Heart left ventricle (tissue), 13 donors: ENCODE measurements around the gene TRAPPC3L.

Experiments
- POLR2A ChIP-seq, 2 donors: fragments of 450-650 bp; IDR thresholded peaks; one replicate each; pipeline ENCODE4 v1.6.1; 2017; ENCODE audit warnings: antibody characterized with exemption in 2 of 2, mild to moderate bottlenecking in 2 of 2, moderate library complexity in 2 of 2
- TF ChIP-seq, protein P1 (sequence below), 12 donors: fragments of 200-600 bp; sonication (generic) in 4 of 12; IDR thresholded peaks; one replicate each; pipeline versions ENCODE4 v1.5.0 to v1.8.0; 2018 to 2022; ENCODE audit warnings: antibody characterized with exemption in 12 of 12, mild to moderate bottlenecking in 5 of 12
- donor health status: ischemic (EF 13 %, LVEDD 7.1; RV severe dilation, severe dysfunction).
- donor health status: DM: no; HTN: yes; CAD: no.
- donor health status: DM: no; HTN: no; CAD: no.
- donor health status: ischemic (EF 25% LVEDD 6.9; RV normal size, moderate dysfunction).
- donor health status: ischemic (EF 25% LVEDD 5.7; RV mildly dilated, moderate dysfunction).
- donor health status: ischemic (EF 35%, LVEDD 5.7; RV mildly dilated, moderate dysfunction).
- donor health status: nonischemic (EF 11% LVEDD 7.7; RV severe dilation, severe dysfunction).
- donor health status: DM: yes; HTN: yes; CAD: no.
- donor health status: PGD.
- donor health status: ischemic (EF 29% LVEDD 5.4; RV normal size, mild dysfunction).
- donor health status: nonischemic (EF 23%, LVEDD 6.1; RV moderate dilation, normal function).

DNA sequence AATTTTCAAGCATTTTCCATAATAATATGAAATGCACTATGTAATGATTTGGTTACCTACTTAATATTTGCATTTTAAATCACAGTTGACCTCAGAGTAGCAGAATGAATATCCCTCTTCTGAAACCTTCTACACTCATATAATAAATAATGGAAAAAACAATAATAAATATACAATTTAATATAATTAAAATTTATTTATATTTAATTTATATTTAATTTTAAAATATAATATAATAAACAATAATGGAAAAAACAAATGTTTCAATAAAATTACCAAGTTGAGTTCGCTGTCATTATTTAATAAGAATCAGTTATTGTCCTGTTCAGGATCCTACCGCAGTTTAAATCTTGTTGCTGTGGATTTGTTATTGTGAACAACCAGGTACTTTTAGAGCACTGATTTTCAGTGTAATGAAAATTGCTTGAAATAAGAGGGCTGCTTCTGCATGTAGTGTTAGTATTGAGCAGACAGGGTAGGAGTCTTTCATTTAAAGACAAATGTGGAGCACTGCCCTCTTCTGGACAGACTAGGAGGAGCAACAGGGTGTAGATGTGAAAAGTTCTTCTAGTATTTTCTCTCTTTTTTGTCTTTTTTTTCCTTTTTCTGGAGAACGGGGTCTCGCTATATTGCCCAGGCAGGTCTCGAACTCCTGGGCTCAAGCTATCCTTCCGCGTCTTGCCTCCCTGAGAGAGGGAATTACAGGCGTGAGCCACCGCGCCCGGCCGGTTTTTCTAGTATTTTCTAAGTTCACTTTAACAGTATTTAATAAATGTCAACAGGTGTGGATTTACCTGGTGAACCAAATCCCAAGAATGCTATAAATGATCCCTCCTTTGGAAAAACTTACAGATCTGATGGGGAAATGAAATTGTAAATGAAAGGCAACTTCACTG is 13.6 kb downstream of the TRAPPC3L start:
- TF ChIP-seq, protein P1, sequence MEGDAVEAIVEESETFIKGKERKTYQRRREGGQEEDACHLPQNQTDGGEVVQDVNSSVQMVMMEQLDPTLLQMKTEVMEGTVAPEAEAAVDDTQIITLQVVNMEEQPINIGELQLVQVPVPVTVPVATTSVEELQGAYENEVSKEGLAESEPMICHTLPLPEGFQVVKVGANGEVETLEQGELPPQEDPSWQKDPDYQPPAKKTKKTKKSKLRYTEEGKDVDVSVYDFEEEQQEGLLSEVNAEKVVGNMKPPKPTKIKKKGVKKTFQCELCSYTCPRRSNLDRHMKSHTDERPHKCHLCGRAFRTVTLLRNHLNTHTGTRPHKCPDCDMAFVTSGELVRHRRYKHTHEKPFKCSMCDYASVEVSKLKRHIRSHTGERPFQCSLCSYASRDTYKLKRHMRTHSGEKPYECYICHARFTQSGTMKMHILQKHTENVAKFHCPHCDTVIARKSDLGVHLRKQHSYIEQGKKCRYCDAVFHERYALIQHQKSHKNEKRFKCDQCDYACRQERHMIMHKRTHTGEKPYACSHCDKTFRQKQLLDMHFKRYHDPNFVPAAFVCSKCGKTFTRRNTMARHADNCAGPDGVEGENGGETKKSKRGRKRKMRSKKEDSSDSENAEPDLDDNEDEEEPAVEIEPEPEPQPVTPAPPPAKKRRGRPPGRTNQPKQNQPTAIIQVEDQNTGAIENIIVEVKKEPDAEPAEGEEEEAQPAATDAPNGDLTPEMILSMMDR (IDR thresholded peaks at IDR 0.05): peak; percentile 70 to 88 (median 81)
- no peak for TF ChIP-seq POLR2A (IDR thresholded peaks at IDR 0.05)
